Right lung (tissue), 5 donors: Measurements from ENCODE around the gene C1QTNF12. TPM values are rescaled to one million over a fixed set of nuclear protein-coding genes. Genes with fewer than 3 reads are reported as not detected.

ENCODE experiments used
- DNase-seq, 2 donors: peaks; one replicate each; pipeline ENCODE4 v3.0.0-alpha.2; 2013
- polyA plus RNA-seq, 5 donors: library from polyadenylated mRNA; unstranded; fragments of 120-200 nt; gene quantifications; one replicate each; pipeline versions ENCODE4 v1.2.1 to v1.2.3, GENCODE V29; 2013; ENCODE audit warnings: inconsistent platforms in 1 of 5, low replicate concordance in 1 of 5; ENCODE audit not compliant: insufficient read length in 5 of 5, insufficient read depth in 1 of 5

C1QTNF12 gene
- polyA plus RNA-seq, 5 donors: 0.41 to 1.7 (median 0.58) TPM

- no peak for DNase-seq
Observed at GRCh38 chr1:1228596-1229321, 17.8 kb downstream of the C1QTNF12 start.

DNA sequence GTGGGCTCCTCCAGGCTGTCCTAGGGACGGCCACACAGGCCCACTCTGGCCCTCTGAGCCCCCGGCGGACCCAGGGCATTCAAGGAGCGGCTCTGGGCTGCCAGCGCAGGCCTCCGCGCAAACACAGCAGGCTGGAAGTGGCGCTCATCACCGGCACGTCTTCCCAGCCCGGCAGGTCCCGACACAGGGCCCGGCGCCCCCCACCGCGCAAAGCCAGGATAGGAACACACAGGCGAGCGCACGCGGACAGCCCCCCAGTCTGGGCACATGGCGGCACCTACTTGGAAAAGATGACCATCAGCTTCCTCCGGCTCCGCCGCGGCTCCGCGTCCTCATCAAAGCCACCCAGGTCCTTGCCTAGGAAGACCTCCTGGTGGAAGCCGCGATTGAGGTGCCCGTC lies 18.3 kb downstream of the C1QTNF12 start:
- no peak for DNase-seq

- no peak for DNase-seq
Observed at GRCh38 chr1:1227386-1227785, 19.1 kb downstream of the C1QTNF12 start.

GRCh38 chr1:1226566-1227362 lies 19.8 kb downstream of the C1QTNF12 start:
- DNase-seq: no peak

DNA sequence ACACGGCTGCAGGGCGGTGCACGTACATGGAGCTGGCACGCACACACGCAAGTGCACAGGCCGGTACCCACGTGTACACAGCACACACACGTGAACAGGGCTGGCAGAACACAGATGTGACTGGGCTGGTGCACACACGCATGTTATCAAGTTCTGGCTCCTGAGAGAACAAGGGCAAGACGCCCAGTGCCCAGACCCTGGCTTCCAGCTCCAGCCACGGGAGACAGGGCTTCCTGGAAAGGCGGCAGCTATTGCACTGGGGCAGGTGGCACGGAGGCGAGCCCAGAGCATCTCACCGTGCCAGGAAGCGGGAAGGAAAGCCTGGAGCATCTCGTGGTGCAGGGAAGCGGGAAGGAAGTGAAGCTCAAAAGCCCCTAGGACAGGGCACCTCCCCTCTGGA lies 20.6 kb downstream of the C1QTNF12 start:
- DNase-seq: no peak

- no peak for DNase-seq
Observed at GRCh38 chr1:1225238-1225845, 21.2 kb downstream of the C1QTNF12 start.

DNA sequence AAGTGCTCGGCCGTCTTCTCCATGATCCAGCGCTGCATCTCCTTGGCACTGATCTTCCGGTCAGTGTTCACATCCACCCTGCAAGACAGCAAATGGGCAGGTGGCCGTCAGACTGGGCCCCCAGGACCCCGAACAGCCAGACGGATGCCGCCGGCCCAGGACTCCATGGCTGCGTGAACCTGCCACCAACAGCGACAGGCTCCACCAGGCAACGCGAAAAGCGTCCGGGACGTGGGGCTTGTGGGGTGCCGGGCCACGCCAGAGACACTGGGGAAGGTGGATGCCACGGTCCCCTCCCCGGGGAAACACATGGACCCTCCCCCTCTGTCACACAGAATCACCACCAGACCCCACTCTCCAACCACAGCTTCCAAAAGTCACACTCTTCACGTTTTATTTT lies 22.6 kb downstream of the C1QTNF12 start:
- no peak for DNase-seq

GRCh38 chr1:1223321-1223720 lies 23.2 kb downstream of the C1QTNF12 start:
- DNase-seq: no peak

DNA sequence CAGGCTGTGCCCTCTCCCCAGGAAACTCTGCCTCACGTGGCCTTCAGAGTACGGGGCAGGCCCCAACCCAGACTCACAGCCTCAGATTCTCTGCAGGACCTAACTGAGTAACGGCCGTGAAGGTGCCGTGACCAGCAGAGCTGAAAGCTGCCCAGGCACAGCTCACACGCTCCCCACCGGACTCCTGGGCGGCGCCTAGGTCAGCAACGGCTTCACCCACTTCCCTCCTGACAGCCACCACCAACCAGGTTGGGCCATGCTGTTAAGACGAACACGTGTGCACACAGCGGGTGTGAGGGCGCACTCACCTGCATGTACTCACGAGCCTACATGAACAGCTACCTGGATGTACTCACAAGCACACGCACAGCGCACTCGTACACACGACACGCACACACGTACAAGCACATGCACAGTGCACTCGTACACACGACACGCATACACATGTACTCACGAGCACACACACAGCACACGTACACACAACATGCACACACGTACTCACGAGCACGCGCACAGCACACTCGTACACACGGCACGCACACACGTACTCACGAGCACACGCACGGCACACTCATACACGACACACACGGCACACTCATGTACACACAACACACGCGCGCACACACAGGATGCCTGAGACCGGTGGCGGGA lies 23.8 kb downstream of the C1QTNF12 start:
- no peak for DNase-seq

GRCh38 chr1:1221887-1222574 lies 24.5 kb downstream of the C1QTNF12 start:
- DNase-seq: no peak

GRCh38 chr1:1220197-1220596 lies 26.3 kb downstream of the C1QTNF12 start:
- no peak for DNase-seq

DNA sequence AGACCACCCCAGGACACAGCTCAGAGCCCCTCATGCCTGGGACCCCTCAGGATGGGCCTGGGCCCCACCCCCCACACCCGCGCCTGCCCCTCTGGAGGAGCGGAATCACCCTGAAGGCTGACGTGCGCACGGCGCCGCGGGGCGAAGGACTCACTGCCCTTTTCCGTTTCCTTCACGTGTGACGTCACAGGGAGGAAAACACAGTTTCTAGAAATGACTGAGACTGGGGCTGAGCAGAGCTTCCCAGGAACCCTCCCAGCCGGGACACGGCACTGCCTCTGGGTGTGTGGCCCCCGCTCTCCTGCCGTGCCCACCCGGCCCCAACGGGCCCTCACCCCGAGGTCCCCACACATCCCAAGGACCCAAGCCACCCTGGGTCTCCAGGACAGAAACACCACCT lies 27.2 kb downstream of the C1QTNF12 start:
- DNase-seq: no peak

GRCh38 chr1:1218524-1219200 lies 27.9 kb downstream of the C1QTNF12 start:
- no peak for DNase-seq

DNA sequence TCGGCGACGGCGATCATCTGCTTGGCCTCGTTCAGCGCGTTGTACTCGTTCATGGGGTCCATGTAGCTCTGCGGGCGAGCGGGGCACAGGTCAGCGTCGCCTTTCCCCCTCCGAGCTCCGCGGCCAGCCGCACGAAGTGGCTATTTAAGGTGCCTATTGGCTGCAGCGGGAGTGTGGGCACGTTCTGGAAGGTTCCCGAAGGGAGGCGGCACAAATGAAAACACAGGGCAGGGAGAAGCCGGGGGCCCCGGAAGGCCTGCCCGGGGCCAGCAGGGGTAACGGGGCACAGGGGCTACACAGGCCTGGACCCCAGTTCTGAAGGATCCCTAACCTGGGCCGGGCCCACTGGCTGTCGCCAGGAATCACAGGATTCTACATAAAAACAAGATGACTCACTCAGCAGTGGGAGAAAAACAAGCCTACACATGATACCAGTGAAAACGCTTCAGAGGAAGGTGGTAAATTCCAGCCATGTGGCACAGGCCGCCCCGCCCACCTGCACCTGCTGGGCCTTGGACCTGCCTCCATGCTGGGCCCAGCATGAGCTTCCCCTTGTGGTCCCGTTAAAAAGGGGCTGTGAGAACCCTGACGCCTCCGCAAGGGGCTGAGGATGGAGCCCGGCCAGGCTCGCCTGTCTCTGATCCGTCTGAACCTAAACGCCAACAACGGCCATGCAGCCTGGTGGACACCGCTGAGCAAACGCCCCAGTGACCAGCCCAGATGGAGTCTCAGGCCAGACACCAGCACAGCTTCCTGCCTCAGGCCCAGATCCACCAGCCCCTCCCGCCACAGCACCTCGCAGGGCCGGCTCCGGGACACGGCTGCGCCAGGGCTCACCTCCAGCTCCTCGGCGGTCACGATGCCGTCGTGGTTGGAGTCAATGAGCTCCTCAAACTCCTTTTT lies 28.6 kb downstream of the C1QTNF12 start:
- DNase-seq: no peak

DNA sequence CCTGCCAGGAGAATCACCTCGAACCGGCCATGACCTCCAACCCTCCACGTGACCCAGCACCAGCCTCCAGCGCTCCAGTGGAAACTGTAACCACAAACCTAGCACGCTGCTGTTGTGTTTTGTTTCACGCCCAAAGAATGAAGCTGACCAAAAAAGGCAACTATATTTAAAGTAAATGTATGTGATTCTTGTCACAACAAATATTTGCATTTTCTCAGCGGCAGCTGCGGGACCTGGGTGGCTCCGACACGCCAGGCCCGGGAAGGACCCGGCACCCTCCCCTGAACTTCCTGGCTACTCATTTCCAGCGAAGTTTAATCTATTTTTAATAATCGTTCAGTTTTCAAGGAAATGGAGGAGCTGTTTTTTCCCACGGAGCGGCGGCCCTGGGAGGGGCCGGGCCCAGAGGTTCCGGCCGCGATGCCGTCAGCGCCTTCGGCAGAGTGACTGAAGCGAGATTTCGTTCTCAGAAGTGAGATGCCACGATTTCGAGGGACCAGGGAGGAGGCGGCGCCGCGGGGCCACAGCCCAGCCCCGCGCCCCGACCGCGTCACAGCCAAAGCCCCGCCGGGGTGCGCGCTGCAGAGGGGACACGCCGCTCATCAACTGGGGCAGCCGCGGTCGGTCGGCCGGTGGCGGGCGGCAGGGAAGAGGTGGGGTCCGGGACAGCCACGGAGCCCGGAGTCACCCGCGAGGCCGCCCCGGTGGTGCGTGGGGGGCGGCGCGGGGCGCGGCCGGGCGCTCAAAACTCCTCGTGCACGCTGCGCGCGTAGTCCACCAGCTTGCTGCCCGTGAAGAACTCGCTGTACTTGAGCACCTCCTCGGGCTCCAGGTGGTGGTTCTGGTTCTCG lies 29.5 kb downstream of the C1QTNF12 start:
- no peak for DNase-seq

GRCh38 chr1:1215881-1216605 lies 30.5 kb downstream of the C1QTNF12 start:
- no peak for DNase-seq

GRCh38 chr1:1215080-1215676 lies 31.3 kb downstream of the C1QTNF12 start:
- no peak for DNase-seq
